ENCODE data around the gene ITPRIPL2. TPM values are rescaled to one million over a fixed set of nuclear protein-coding genes. Genes with fewer than 3 reads are reported as not detected.

ITPRIPL2 gene
- polyA plus RNA-seq, 1 donor = 21.3 TPM

Other genes with a start within 250 kb of the ITPRIPL2 start
- 45.0 TPM for gene SMG1, start 187.6 kb upstream of the ITPRIPL2 start, polyA plus RNA-seq (ENCODE audit: insufficient read length)
- gene TMC7, start 130.0 kb upstream of the ITPRIPL2 start, polyA plus RNA-seq (ENCODE audit: insufficient read length) = 1.5 TPM
- 31.2 TPM for gene COQ7, start 46.4 kb upstream of the ITPRIPL2 start, polyA plus RNA-seq (ENCODE audit: insufficient read length)
- gene SYT17, start 54.3 kb downstream of the ITPRIPL2 start, polyA plus RNA-seq (ENCODE audit: insufficient read length) = 5.9 TPM
- gene CLEC19A, start 171.8 kb downstream of the ITPRIPL2 start, polyA plus RNA-seq (ENCODE audit: insufficient read length) = 0.16 TPM